ENCODE data around the gene CYP46A1. TPM values are rescaled to one million over a fixed set of nuclear protein-coding genes. Genes with fewer than 3 reads are reported as not detected.

The CYP46A1 gene
- total RNA-seq, 1 donor from 2014 or later: 4.5 TPM

GRCh38 chr14:99737451-99737951, 53.4 kb downstream of the CYP46A1 start:
- no peak for FAIRE-seq
- peak in 1 of 2 donors; percentile 55 for DNase-seq (ENCODE audit: low spot score in 2 of 2)

- DNase-seq (ENCODE audit: low spot score in 2 of 2) (no peak), FAIRE-seq (no peak)
Observed at GRCh38 chr14:99737956-99738667, 54.0 kb downstream of the CYP46A1 start.

GRCh38 chr14:99740411-99740810, 56.3 kb downstream of the CYP46A1 start:
- FAIRE-seq (no peak), DNase-seq (ENCODE audit: low spot score in 2 of 2) (no peak)

- FAIRE-seq (no peak), DNase-seq (ENCODE audit: low spot score in 2 of 2) (no peak)
Observed at GRCh38 chr14:99741227-99741976, 57.3 kb downstream of the CYP46A1 start.

GRCh38 chr14:99742074-99742473, 58.0 kb downstream of the CYP46A1 start:
- FAIRE-seq (no peak), DNase-seq (ENCODE audit: low spot score in 2 of 2) (no peak)

- no peak for DNase-seq (ENCODE audit: low spot score in 2 of 2)
- FAIRE-seq: no peak
Observed at GRCh38 chr14:99742509-99743487, 58.7 kb downstream of the CYP46A1 start.

GRCh38 chr14:99744199-99744872, 60.2 kb downstream of the CYP46A1 start:
- FAIRE-seq: no peak
- DNase-seq (ENCODE audit: low spot score in 2 of 2): no peak

GRCh38 chr14:99744873-99745224, 60.8 kb downstream of the CYP46A1 start:
- FAIRE-seq: no peak
- no peak for DNase-seq (ENCODE audit: low spot score in 2 of 2)

- DNase-seq (ENCODE audit: low spot score in 2 of 2): no peak
- FAIRE-seq: no peak
Observed at GRCh38 chr14:99745307-99745951, 61.3 kb downstream of the CYP46A1 start.

GRCh38 chr14:99747167-99747566, 63.1 kb downstream of the CYP46A1 start:
- no peak for DNase-seq (ENCODE audit: low spot score in 2 of 2)
- no peak for FAIRE-seq

- FAIRE-seq (no peak), DNase-seq (ENCODE audit: low spot score in 2 of 2) (no peak)
Observed at GRCh38 chr14:99747582-99748330, 63.7 kb downstream of the CYP46A1 start.

GRCh38 chr14:99748529-99748928, 64.4 kb downstream of the CYP46A1 start:
- no peak for FAIRE-seq
- no peak for DNase-seq (ENCODE audit: low spot score in 2 of 2)

- DNase-seq (ENCODE audit: low spot score in 2 of 2): no peak
Observed at GRCh38 chr14:99749142-99749541, 65.0 kb downstream of the CYP46A1 start.

GRCh38 chr14:99749763-99750715, 65.9 kb downstream of the CYP46A1 start:
- FAIRE-seq (no peak), DNase-seq (ENCODE audit: low spot score in 2 of 2) (no peak)

More at GRCh38 chr14:99749142-99749541, 65.0 kb downstream of the CYP46A1 start:
- no peak for FAIRE-seq

- no peak for FAIRE-seq
- peak in 1 of 2 donors; percentile 22 for DNase-seq (ENCODE audit: low spot score in 2 of 2)
Observed at GRCh38 chr14:99750746-99751450, 66.8 kb downstream of the CYP46A1 start.

GRCh38 chr14:99751539-99752485, 67.7 kb downstream of the CYP46A1 start:
- FAIRE-seq (no peak), DNase-seq (ENCODE audit: low spot score in 2 of 2) (peak in 1 of 2 donors; percentile 31)
